Lung (tissue), 12 donors: ENCODE results near the gene SLC22A14. TPM values are rescaled to one million over a fixed set of nuclear protein-coding genes. Genes with fewer than 3 reads are reported as not detected.
A peak's percentile ranks its signal among the peaks of the same experiment; 100 is the strongest.

Experiments
- ATAC-seq: fragments of 200-7000 bp; cut with Tn5 transposase; one replicate; pipeline ENCODE4 v1.9.1; 2020; ENCODE audit warnings: moderate number of reproducible peaks; ENCODE audit not compliant: insufficient read depth, low FRiP score
- DNase-seq, 3 donors: peaks; one replicate each; pipeline ENCODE4 v3.0.0-alpha.2; 2013 to 2017
- H3K27ac ChIP-seq, 2 donors: one replicate each; pipeline ENCODE4 v1.5.1; 2013; ENCODE audit warnings: mild to moderate bottlenecking in 2 of 2, moderate library complexity in 2 of 2, control low read depth in 1 of 2, inconsistent platforms in 1 of 2, low read depth in 1 of 2, low read length in 1 of 2
- H3K27me3 ChIP-seq, 3 donors: one replicate each; pipeline ENCODE4 v1.5.1; 2013; ENCODE audit warnings: low read length in 2 of 3; ENCODE audit not compliant: control insufficient read depth in 3 of 3, insufficient read depth in 3 of 3
- H3K36me3 ChIP-seq, 4 donors: one replicate each; pipeline ENCODE4 v1.5.1; 2013; ENCODE audit warnings: low read length in 4 of 4, mild to moderate bottlenecking in 1 of 4, moderate library complexity in 1 of 4; ENCODE audit not compliant: control insufficient read depth in 4 of 4, insufficient read depth in 4 of 4
- H3K4me1 ChIP-seq, 5 donors: one replicate each; pipeline ENCODE4 v1.5.1; 2013; ENCODE audit warnings: low read length in 5 of 5, mild to moderate bottlenecking in 2 of 5, moderate library complexity in 1 of 5; ENCODE audit not compliant: control insufficient read depth in 5 of 5, insufficient read depth in 5 of 5
- H3K4me3 ChIP-seq: one replicate; pipeline ENCODE4 v1.5.1; 2013; ENCODE audit warnings: mild to moderate bottlenecking, control low read depth, moderate library complexity
- H3K9ac ChIP-seq, 2 donors: one replicate each; pipeline ENCODE4 v1.5.1; 2013; ENCODE audit warnings: low read length in 2 of 2, control low read depth in 1 of 2; ENCODE audit not compliant: insufficient read depth in 1 of 2
- H3K9me3 ChIP-seq, 4 donors: one replicate each; pipeline ENCODE4 v1.5.1; 2013; ENCODE audit warnings: low read length in 3 of 4, mild to moderate bottlenecking in 1 of 4, moderate library complexity in 1 of 4; ENCODE audit not compliant: control insufficient read depth in 4 of 4, insufficient read depth in 3 of 4
- WGBS, 2 donors: extraction: QIAGEN DNeasy Blood & Tissue Kit; methylation state at CpG; one replicate each; pipeline ENCODE4 v1.1.7; 2013; 5-methylcytosine and 5-hydroxymethylcytosine counted together
- polyA plus RNA-seq, 2 donors: library from polyadenylated mRNA; stranded (reverse); fragments of 200-250 nt; gene quantifications; one replicate each; pipeline ENCODE4 v1.2.1, GENCODE V29; 2013
- total RNA-seq, 2 donors: library from RNA; depleted of rRNA in 1 of 2; stranded (reverse); fragments of >200 nt in 1 of 2; gene quantifications; one replicate each; pipeline ENCODE4 v1.2.1, GENCODE V29; 2014 to 2021
- TF ChIP-seq, protein P1 (sequence below): IDR thresholded peaks from 2 replicates; pipeline ENCODE4 v1.5.1; 2012; ENCODE audit warnings: mild to moderate bottlenecking; ENCODE audit errors: control extremely low read depth, extremely low read depth
- donor health status: control.
- donor health status: control.
- donor health status: Bipolar disorder and iron deficiency.
- donor health status: healthy.
- donor health status: DM: yes; HTN: yes; CAD: no.

The SLC22A14 gene
- total and polyA plus RNA-seq, 4 donors: 0.06 to 0.07 TPM; not detected in 2

DNA sequence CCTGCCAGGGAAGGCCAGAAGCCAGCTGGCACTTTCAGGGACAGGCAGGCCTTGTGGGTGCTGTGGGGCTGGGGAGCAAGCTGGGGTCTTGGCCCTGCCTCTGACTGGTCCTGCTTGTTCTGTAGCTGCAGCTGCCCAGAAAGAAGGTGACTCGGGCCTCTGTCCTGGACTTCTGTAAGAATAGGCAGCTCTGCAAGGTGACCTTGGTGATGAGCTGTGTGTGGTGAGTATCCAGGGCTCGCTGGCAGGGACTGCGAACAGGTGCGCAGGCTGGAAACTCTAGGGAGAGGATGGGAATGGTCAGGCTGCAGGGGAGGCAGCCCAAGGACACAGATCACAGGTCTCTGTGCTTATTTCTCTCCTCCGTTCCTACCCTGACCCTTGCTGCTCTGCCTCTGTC, 31.2 kb downstream of the SLC22A14 start:
- ATAC-seq (no peak), DNase-seq (no peak)
- peaks cover 0 to 2% (median 0%) of the 10 kb centered on the region in 4 donors for H3K9me3 ChIP-seq
- no peaks in the 10 kb centered on the region for H3K27me3 ChIP-seq
- TF ChIP-seq, protein P1, sequence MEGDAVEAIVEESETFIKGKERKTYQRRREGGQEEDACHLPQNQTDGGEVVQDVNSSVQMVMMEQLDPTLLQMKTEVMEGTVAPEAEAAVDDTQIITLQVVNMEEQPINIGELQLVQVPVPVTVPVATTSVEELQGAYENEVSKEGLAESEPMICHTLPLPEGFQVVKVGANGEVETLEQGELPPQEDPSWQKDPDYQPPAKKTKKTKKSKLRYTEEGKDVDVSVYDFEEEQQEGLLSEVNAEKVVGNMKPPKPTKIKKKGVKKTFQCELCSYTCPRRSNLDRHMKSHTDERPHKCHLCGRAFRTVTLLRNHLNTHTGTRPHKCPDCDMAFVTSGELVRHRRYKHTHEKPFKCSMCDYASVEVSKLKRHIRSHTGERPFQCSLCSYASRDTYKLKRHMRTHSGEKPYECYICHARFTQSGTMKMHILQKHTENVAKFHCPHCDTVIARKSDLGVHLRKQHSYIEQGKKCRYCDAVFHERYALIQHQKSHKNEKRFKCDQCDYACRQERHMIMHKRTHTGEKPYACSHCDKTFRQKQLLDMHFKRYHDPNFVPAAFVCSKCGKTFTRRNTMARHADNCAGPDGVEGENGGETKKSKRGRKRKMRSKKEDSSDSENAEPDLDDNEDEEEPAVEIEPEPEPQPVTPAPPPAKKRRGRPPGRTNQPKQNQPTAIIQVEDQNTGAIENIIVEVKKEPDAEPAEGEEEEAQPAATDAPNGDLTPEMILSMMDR: no peak
- H3K27ac ChIP-seq: no peak overlapping the region
- WGBS, 2 donors: 94% methylated on average over 5 of the region's 5 CpGs
- no peak overlapping the region for H3K9ac ChIP-seq
- no peak overlapping the region for H3K4me3 ChIP-seq
- no peaks in the 10 kb centered on the region for H3K36me3 ChIP-seq
- H3K4me1 ChIP-seq: no peaks in the 10 kb centered on the region

DNA sequence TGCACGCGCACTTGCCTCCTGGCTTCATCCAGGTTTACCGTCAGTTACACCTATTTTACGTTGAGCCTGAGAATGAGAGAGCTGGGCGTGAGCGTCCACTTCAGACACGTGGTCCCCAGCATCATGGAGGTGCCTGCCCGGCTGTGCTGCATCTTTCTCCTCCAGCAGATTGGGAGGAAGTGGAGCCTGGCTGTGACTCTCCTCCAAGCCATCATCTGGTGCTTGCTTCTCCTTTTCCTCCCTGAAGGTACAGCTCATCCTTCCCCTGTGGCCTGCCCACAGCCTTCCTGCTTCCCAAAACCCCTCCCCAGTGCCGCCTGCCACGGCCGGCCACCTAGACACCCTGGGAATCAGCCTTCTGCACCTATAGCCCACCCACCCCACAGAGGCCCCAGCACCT, 31.6 kb downstream of the SLC22A14 start:
- no peak overlapping the region for H3K4me3 ChIP-seq
- no peak overlapping the region for H3K9ac ChIP-seq
- DNase-seq: no peak
- no peaks in the 10 kb centered on the region for H3K36me3 ChIP-seq
- no peaks in the 10 kb centered on the region for H3K4me1 ChIP-seq
- peaks cover 0 to 2% (median 0%) of the 10 kb centered on the region in 4 donors for H3K9me3 ChIP-seq
- no peak overlapping the region for H3K27ac ChIP-seq
- no peak for ATAC-seq
- H3K27me3 ChIP-seq: no peaks in the 10 kb centered on the region
- WGBS, 2 donors: 57 to 69% methylated on average over 11 of the region's 11 CpGs
- TF ChIP-seq, protein P1: no peak

DNA sequence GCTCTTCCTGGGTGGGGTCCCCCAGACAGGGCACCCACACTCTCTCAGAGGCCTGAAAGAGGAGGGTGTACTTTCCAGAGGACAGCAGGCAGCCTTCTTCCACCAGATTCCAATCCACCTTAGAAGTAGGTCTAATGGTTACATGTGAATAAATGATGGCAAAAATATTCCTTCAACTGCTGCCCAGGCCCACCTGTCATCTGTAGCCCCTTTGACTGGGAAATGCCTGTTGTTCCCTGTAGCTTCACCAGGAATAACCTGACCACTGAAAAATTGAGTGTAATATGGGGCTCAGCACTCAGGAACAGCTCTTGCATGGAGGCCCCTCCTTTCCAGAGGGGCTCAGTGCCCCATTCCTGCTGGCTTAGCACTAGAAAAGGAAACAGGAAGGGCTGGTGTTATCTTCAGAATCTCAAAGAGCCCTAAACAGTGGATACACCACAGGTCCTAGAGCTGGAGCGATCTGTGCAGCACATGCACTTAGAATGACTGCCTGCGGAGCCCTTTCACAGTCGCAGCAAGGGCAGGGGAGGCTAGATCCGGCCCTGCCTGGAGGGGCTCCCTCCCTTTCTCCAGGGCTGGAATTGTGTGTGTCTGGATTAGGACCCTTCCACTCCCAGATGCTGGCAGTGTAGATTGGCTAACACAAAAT, 32.1 kb downstream of the SLC22A14 start:
- ATAC-seq: no peak
- TF ChIP-seq, protein P1: no peak
- Histone ChIP-seq H3K4me1 (no peaks in the 10 kb centered on the region), H3K4me3 (no peak overlapping the region), H3K9me3 (peaks cover 0 to 2% (median 0%) of the 10 kb centered on the region in 4 donors), H3K9ac (no peak overlapping the region), H3K27me3 (no peaks in the 10 kb centered on the region), H3K27ac (no peak overlapping the region), H3K36me3 (no peaks in the 10 kb centered on the region)
- 19 to 30% methylated on average over 4 of the region's 4 CpGs for whole genome bisulfite sequencing, 2 donors
- peak in 1 of 3 donors; percentile 27 for DNase-seq
